Measurements from ENCODE around the gene MCRIP1.

- TF ChIP-seq CTCF (conservative IDR thresholded peaks at IDR 0.05 in 1 of 2, IDR thresholded peaks at IDR 0.05 in 1 of 2; ENCODE audit: extremely low read depth in 1 of 2, insufficient read depth in 1 of 2, low read depth in 1 of 2, low read length in 2 of 2) (no peak), EZH2 (IDR thresholded peaks at IDR 0.05; ENCODE audit: borderline replicate concordance, low read length) (no peak)
These were observed 9.1 kb downstream of the MCRIP1 start for GRCh38 chr17:81823820-81824550.

Data from mammary epithelial cell (primary cell).